ENCODE data around the gene AKNAD1.

Gene AKNAD1

DNA sequence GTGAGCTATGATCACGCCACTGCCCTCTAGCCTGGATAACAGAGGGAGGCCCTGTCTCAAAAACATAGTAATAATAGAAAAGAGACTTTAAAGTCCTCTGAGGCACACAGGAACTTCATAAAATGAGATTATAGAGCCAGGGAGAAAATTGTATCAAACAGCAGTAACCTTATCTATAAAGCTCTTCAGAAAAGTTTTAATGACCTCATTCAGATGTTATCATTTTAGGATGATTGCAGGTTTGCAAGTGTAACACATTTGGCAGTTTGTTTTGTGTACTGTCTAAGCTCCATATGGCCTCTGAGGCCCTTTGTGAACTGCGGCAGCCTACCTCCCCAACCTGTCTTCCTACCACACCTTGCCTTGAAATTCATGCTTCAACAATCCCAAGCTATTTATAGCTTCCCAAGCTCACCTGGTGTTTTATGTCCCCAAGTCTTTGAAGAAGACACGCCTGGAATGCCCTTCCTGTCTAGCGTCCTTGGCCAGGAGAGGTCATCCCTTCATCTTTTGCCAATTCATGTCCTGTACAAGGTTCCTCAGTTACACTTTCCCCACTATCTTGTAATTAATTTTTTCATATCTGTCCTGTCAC is 8.5 kb upstream of the AKNAD1 start:
- DNase-seq (ENCODE audit: low read depth), result no peak

DNA sequence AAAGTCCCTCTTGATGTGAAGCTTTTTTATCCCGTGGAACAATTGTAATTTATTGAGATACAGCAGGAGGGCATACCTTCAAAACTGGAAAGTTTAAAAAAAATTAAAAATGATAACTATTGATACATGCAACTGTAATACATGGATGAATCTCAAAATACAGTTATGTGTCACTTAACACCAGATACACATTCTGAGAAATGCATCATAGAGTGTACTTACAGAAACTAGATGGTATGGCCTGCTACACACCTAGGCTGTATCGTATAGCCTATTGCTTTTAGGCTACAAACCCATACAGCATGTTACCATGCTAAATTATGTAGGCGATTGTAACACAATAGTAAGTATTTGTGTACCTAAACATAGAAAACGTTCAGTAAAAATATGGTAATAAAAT is 7.1 kb upstream of the AKNAD1 start:
- DNase-seq (ENCODE audit: low read depth), result no peak

DNA sequence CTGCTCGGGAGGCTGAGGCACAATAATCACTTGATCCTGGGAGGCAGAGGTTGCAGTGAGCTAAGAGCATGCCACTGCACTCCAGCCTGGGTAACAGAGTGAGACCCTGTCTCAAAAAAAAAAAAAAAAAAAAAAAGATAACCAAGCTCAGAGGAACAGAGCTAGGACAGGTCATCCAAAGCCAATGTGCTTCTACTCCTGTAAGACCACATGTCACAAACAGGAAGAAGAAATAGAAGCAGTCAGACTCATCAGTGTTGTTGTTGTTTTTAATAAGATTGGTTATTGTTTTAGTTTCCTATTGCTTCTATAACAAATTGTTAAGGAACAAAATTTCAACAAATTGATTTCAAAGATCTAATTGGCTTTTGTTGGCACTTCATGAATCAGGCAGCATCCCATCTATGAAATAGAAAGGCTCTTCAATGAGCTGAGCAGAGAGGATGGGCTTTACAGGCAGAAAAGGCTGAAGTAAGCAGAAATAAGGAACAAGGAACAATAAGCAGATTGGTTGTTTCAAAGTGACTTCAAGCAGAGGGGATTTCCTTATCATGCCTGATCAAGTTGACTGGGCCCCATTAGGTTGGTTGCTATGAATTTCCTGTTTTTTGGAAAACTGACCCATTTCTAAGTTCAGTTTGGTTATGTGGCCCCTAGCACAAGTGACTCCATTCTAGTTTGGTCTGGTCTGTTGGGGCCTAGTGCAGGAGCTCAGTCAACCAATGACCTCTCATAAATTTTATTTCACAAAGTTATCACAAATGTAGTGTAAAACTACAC is 6.0 kb upstream of the AKNAD1 start:
- DNase-seq (ENCODE audit: low read depth), result no peak

DNA sequence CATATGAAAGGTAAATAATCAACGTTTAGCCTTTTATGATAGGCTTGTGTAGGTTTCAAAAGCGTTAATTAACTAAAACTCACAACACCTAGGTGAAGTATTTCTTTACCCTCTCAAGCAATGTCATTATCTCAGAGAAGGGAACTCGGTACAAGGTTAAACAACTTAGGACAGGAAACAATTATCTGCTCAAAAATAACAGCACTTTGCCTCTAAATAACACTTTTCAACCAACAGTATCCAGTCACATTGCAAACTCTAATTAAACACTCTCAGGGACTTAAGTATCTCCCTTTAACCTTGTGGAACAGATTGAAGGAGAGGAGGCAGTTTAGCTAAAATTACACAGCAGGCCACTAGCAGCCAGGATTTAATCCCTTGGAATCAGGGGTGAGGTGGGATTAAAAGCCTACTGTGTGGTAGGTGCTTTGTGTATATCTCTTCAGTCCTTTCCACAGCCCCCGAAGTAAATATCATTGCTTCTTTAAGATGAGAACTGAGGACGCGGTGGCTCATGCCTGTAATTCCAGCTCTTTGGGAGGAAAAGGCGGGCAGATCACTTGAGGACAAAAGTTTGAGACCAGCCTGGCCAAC is 5.2 kb upstream of the AKNAD1 start:
- no peak for DNase-seq (ENCODE audit: low read depth)

DNA sequence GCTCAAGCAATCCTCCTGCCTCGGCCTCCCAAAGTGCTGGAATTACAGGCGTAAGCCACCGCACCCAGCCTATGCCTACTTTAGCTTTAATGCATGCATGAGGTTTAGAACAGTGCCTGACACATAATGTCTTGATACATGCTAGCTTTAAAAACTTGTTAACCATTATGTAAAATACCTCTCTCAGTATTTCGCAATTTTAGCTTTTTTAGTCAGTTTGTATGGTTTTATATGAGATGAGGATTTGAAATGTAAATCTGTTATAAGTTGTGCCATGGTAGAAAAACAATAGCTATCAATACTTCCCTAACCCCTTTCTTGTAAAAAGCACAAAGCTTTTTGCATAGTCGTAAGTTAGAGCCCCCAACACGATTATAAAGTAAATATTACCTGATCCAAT is 4.7 kb upstream of the AKNAD1 start:
- DNase-seq (ENCODE audit: low read depth), result no peak

DNA sequence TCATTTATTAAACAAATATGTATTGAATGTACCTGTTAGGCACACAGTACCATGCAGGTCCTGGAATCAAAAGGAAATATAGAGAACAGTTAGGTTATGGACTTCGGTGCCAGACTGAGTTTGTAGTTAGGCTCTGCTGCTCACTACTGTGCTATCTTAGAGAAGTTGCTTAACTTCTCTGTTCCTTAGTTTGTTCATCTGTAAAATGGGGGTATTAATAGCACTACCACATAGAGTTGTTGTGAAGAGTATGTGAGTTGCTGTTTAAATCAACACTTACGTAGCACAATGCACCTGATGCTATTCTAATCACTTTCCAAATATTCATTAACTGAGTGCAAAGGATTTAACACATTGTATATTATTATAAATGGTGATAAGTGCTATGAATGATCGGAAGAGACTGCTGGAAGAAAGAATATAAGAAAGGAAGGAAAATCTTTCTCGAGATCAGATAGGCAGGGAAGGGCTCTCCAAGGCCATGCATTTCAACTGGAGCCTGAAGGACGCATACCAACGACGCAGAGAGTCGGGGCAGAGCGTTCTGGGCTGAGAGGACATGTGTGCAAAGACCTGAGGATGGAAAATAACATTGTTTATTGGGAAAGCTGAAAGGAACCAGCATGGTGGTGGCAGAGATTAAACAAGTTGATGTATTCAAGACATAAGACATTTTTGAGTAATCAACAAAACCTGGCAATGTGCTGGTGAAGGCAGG is 3.5 kb upstream of the AKNAD1 start:
- DNase-seq (ENCODE audit: low read depth), result no peak

DNA sequence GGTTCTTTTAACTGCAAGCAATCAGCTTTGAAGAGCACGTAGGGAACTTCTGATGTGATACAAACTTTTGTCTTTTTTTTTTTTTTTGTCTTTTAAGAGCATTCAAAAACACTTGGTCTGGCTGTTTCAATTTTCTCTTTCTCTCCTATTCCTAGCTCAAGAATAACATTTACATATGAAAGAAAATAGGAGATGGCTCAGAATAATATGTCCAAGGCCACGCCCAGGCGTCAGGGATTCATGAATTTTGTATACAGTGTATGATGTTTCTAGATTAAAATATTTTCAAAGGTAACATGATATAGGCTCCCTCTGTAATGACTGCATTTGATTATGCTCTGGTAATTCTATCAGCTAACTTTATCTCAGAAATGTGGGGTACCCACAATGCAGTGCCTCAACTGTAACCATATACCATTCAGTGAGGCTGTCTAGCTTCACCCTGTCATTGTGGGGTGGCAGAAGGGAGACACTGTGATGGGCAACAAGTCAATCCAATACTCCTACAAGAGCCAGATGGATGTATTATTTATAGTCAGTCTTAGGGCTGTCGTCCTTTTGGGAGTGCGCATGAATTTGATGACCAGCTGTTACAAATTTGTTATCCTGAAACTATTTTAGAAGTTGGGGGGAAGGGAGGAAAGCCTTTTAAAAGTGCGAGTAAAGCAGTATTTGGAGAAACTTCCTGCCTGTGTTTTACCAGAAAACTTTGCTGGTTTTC is 1.5 kb upstream of the AKNAD1 start:
- no peak for DNase-seq (ENCODE audit: low read depth)

DNA sequence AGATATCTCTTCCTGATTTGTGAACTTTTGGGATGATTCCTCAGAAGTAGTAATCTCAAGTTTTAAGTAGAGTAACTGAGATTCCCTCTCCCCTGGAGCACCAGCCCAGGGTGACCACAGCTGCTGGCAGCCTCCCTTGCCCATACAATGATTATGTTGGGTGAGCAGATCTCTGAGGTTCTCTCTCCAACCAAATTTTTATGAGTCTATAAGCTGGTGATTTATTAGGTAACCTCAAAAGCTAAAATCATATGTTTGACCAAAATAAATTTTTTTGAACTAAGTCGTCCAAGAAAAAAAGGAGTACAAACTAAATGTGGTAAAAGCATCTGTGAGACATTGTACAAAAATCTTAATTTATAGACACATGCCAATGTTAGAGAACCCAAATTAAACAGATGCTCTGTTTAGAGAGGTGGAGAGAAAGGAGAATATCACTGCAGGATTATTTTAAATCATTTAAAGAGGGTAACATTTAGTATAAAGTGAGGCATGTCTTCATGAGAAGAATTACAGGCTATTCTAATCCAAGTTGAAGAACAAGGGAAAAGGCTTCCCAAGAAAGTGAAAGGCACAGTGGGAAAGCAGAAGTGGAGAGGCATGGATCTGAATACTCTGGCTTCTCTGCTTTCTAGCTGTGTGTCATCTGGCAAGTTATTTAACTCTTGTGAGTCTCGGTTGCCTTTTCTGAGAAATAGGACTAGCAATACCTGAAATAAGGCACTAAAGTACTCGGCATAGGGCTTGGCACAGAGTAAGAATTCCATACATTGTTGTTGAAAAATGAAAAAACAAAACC is 2.5 kb downstream of the AKNAD1 start:
- no peak for DNase-seq (ENCODE audit: low read depth)

DNA sequence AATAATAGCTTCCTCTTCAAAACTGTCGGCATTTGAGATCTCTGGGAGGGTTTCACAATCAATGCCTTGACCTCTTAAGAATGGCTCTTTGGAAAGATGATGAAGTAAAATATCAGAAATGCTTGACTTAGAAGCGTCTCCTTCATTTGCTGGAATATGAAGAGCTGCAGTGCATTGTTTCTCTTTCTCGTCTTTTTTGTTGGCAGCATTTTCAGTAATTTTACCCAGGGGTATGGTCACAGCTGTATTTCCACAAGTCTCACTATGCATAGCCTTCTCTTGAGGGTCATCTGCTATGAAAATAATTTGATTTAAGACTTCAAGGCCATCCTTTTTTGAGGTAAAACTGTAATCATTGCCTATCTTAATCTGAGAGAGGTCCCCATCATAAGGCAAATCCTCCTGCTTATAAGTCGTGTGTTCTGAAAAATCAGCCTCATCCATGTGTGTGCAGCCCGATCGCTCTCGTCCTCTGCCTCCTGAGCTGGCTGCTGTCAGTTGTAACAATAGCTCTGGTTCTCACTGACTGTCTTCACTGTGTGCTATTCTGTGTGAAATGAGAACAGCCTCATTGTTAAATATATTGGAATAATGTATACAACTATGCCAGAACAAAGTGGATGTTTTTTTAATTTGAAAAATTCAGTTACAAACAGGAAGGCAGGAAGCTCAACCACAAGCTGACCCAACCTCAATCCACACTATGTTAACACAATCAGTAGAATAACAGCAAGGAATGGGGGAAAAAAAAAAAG is 4.5 kb downstream of the AKNAD1 start:
- DNase-seq (ENCODE audit: low read depth), result peak; percentile 80

DNA sequence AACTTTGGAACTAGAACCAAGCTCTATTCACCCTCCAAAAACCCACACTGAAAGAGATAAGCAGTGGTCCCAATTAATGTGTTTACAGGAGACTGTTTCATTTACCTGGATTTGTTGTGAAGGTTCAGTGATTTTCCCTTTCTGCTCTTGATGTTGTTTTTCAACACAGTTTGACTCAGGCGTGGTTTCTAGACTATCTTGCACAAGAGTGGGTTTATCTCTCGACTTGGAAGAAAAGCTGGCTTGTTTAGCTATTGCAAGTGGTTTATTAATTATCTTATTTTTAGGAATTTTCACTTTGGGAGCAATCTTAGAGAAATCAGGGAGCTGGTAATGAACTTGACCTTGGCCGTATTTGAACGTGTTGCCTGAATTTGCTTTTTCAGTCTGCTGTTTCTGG is 5.3 kb downstream of the AKNAD1 start:
- DNase-seq (ENCODE audit: low read depth), result peak; percentile 69

DNA sequence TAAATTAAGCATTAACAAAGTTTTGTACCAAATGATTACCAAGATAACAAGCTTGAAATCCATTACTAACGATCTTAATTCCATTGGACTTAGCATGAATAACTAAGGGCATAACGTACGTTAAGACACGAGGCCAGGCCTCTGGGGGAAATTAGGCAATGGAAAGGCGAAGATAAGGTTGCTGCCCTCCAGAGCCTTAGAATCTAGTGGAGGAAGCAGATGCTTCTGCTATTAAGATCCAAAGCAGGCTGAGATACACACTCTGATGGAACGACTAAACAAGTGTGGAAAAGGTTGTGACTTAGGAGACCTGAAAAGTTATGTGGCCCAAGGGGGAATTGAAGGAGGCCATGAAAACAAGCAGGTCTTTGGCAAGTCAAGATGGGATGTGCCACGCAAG is 6.0 kb downstream of the AKNAD1 start:
- no peak for DNase-seq (ENCODE audit: low read depth)

DNA sequence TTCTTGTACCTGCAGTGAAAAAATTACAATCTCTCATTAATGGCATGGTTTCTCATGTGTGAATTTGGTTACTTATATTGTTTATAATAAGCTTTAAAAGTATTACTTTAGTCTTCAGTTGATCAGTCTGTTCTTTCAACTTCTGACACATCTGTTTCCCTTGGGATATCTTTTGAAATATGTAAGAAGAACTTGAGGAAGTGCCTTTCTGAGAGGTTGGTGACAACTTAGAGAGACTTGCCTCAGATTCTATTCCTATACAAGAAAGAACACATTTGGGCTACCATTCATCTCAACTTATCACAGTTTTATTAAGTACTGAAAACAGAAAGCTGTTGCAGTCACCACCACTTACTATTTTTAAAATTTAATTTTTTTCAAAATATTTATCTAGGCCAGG is 8.1 kb downstream of the AKNAD1 start:
- DNase-seq (ENCODE audit: low read depth), result no peak

DNA sequence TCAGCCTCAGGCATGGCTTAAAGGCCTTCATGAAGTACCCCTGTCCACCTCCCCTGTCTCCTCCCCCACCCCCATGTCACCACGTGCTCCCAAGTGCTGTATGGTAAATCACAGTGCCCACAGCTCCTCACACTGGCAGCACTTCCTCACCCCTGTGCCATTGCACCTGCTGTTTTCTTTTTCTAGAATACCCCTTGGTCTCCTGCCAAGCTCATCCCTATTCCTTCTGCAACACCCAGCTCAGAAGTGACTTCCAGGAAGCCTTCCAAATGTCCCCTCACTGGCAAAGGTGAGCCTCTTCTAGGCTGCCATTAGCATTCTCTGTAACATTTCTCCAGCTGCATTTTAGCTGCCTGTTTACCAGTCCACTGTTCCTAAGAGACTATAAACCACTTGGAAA is 9.4 kb downstream of the AKNAD1 start:
- no peak for DNase-seq (ENCODE audit: low read depth)

DNA sequence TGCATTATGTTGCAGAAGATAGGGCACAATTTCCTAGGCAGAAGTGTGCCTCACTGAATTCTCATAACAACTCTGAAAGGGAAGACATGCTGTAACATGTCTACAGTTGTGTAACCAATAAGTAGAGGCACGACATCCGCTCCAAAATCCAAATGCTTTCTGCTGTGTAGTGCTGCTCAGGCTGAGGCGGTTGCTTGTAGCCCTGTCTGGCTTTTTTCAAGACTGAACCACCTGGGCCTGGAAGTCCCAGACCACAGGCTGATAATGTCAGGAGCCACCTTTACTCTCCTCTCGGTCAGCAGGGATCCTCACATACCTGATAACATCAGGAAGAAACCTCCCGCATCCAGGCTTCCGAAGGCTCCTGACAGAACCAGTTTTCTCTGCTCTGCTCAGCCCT is 10.9 kb downstream of the AKNAD1 start:
- DNase-seq (ENCODE audit: low read depth), result no peak

DNA sequence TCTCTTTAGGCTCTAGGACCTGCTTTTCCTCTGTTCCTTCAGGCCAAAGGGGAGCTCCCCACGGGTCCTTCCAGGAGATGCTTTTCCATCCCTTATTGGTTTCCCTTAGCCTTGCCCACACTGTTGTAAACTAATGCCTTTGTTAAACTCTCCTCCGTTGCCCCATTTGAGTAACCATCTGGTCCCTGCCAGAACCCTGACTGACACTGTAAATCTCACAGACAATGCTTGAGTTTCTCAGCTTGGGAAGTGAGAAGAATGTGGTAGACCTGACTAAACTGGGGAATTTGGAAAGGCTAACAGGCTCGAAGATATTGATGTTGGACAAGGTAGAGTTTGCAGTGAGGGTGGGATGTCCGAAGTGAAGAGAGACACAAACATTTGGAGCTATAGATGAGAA is 11.4 kb downstream of the AKNAD1 start:
- DNase-seq (ENCODE audit: low read depth), result no peak

DNA sequence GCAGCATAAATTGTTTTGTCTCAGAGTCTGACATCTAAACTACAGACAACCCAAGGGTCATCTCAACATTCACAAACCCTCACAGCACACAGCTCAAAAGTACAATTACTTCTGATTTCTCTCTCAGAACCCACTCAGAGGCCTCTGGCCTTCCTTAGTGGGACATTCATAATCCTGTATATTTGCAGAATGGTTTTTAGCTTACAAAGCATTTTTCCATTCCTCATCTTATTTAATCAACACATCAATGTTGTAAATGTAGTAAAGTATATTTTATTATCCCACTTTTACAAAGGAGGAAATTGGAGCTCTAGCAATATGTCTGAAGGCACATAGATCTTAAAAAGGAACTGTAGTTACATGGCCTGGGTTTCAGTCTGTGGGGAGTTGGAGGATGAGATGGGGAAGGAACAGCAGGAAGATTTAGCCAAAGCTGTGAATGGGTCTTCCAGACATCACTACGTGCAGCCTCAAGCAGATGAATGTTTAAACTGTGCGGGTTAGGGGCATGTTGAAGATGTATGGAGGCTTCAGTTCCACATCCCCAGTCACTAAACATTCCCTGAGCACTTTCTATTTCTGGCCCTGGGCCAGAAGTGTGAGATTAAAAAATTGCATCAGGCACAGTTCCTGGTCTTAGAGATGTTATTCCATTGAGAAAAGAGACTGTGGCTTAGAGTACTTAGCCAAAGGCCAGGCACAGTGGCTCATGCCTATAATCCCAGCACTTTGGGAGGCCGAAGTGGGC is 13.3 kb downstream of the AKNAD1 start:
- no peak for DNase-seq (ENCODE audit: low read depth)

DNA sequence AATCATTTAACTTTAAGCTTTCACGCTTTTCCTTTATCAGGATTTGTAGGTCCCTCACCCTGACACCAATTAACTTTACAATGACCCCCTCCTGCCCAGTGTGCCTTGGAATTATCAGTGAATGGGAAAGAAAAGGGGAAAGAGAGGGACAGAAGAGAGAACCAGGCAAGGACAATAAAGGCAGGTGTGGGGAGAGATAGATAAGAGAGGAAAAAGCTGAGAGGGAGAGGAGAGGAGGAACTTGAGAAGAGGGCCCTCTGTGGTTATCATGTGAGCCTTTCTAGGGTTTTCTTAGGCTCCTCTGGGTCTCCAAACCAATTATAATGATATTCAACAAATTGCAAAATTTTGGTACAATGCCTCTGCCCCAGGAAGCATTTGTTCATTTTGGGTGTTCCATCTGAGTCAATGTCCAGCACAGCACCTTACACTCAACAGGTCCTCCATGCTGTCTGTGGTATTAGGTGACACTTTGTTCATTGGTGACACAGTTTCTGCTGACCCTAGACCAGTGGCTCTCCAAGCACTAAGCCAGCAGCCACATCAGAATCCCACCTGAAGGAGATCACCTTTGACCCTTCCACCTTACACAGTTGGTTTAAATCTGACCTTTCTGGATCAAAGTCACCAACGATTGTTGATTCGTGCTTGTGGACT is 14.2 kb downstream of the AKNAD1 start:
- no peak for DNase-seq (ENCODE audit: low read depth)

DNA sequence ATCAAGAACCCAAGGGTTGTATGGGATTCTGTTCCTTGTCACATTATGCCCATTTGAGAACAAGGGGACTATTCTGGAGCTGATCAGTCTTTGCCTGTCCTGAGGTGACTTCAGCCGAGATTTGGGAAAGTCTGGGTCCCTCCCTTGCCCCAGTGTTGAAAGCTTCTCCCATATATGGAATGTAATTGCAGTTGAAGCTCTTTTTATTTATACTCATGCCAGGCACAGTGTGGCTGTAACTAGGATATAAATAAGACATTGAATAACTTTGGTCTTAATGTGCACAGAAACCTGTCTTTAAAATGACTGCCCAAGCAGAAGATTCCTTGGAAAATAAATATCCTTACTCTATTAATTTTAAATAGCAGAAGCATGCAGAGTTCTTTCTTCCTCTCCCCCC is 15.2 kb downstream of the AKNAD1 start:
- DNase-seq (ENCODE audit: low read depth), result no peak

DNA sequence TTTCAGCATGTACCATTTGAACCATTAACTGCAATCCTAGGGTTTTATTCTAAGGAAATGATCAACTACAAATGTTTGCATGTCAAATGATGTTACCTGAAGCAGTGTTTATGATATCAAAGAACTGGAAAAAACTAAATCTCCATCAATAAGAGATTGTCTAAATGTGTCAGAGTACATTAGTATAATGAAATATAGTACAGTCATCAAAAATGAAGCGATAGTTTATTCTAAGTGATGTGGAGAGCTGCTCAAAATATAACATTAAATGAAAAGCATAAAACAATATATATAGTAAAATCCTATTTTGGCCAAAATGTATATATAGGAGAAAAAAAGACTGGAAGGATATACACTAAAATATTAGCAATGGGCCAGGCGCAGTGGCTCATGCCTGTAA is 24.0 kb downstream of the AKNAD1 start:
- no peak for DNase-seq (ENCODE audit: low read depth)

DNA sequence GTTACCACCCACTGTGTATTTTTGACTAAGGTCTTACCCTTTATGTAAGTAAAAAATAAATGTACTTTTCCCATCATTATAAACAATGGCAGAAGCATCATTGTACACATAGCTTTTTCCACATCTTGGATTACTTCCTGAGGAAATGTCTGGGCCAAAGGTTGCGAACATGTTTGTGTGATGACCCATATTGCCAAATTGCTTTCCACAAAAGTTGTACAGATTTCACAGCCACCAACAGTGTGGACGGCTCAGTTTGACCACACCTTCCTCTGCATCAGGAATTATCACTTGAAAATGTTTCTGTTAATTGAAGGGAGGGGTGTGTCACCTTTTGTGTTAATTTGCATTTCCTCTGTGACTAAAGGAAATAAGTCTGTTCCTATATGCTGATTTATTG is 25.7 kb downstream of the AKNAD1 start:
- peak; percentile 78 for DNase-seq (ENCODE audit: low read depth)

Data from iris pigment epithelial cell (primary cell).